H9 (cell line): ENCODE data around the gene LSMEM2. TPM values are rescaled to one million over a fixed set of nuclear protein-coding genes. Genes with fewer than 3 reads are reported as not detected.

Experiments
- DNase-seq: peaks from one replicate; pipeline ENCODE4 v3.0.0-alpha.2; 2017
- H2AFZ ChIP-seq: one replicate; pipeline ENCODE4 v1.6.1; 2013; ENCODE audit warnings: mild to moderate bottlenecking, low read length, control low read depth, moderate library complexity
- H2AK5ac ChIP-seq: 2 replicates; pipeline ENCODE4 v1.6.1; 2013; ENCODE audit warnings: low read length, control low read depth, mixed read lengths; ENCODE audit not compliant: insufficient read length
- H2BK120ac ChIP-seq: one replicate; pipeline ENCODE4 v1.6.1; 2013; ENCODE audit warnings: low read depth, mild to moderate bottlenecking, low read length, control low read depth, inconsistent platforms; ENCODE audit not compliant: poor library complexity, severe bottlenecking
- H2BK12ac ChIP-seq: 2 replicates; pipeline ENCODE4 v1.6.1; 2013; ENCODE audit warnings: low read length, control low read depth, mixed read lengths, low read depth; ENCODE audit not compliant: insufficient read length
- H2BK15ac ChIP-seq: 2 replicates; pipeline ENCODE4 v1.6.1; 2013; ENCODE audit warnings: low read depth, low read length, control low read depth
- H2BK20ac ChIP-seq: one replicate; pipeline ENCODE4 v1.6.1; 2013; ENCODE audit warnings: low read depth, mild to moderate bottlenecking, low read length, control low read depth, inconsistent platforms; ENCODE audit not compliant: poor library complexity, severe bottlenecking
- H2BK5ac ChIP-seq: 2 replicates; pipeline ENCODE4 v1.6.1; 2013; ENCODE audit warnings: low read length, control low read depth, mixed read lengths; ENCODE audit not compliant: insufficient read length
- H3K14ac ChIP-seq: 2 replicates; pipeline ENCODE4 v1.6.1; 2013; ENCODE audit warnings: low read length, control low read depth; ENCODE audit not compliant: insufficient read depth
- H3K18ac ChIP-seq: 2 replicates; pipeline ENCODE4 v1.6.1; 2013; ENCODE audit warnings: low read depth, mild to moderate bottlenecking, mixed read lengths, low read length, control low read depth; ENCODE audit not compliant: insufficient read length
- H3K23ac ChIP-seq: 2 replicates; pipeline ENCODE4 v1.6.1; 2013; ENCODE audit warnings: low read length, control low read depth, mixed read lengths, low read depth; ENCODE audit not compliant: insufficient read length
- H3K23me2 ChIP-seq: 2 replicates; pipeline ENCODE4 v1.6.1; 2013; ENCODE audit warnings: low read depth, mild to moderate bottlenecking, mixed read lengths, low read length, control low read depth; ENCODE audit not compliant: insufficient read length, poor library complexity, severe bottlenecking
- H3K27ac ChIP-seq: 2 replicates; pipeline ENCODE4 v1.5.1; 2013; ENCODE audit warnings: low read length, control low read depth, mixed read lengths, low read depth; ENCODE audit not compliant: insufficient read length
- H3K27me3 ChIP-seq: 2 replicates; pipeline ENCODE4 v1.6.1; 2013; ENCODE audit warnings: low read length, control low read depth, inconsistent platforms; ENCODE audit not compliant: insufficient read depth
- H3K4ac ChIP-seq: 2 replicates; pipeline ENCODE4 v1.6.1; 2013; ENCODE audit warnings: low read depth, mild to moderate bottlenecking, control low read depth, inconsistent platforms, low read length, moderate library complexity
- H3K4me1 ChIP-seq: 2 replicates; pipeline ENCODE4 v1.6.1; 2013; ENCODE audit warnings: low read length, control low read depth, inconsistent platforms; ENCODE audit not compliant: insufficient read depth
- H3K4me2 ChIP-seq: 2 replicates; pipeline ENCODE4 v1.6.1; 2013; ENCODE audit warnings: low read length, control low read depth, mixed read lengths; ENCODE audit not compliant: insufficient read length, insufficient read depth
- H3K56ac ChIP-seq: 2 replicates; pipeline ENCODE4 v1.6.1; 2013; ENCODE audit warnings: low read depth, mild to moderate bottlenecking, mixed read lengths, low read length, control low read depth; ENCODE audit not compliant: insufficient read length
- H3K79me1 ChIP-seq: 2 replicates; pipeline ENCODE4 v1.6.1; 2013; ENCODE audit warnings: low read depth, mild to moderate bottlenecking, moderate library complexity, low read length, control low read depth, inconsistent platforms; ENCODE audit not compliant: insufficient read depth, poor library complexity, severe bottlenecking
- H3K79me2 ChIP-seq: 2 replicates; pipeline ENCODE4 v1.6.1; 2013; ENCODE audit warnings: low read length, control low read depth, inconsistent platforms; ENCODE audit not compliant: insufficient read depth
- H3K9ac ChIP-seq: 2 replicates; pipeline ENCODE4 v1.6.1; 2013; ENCODE audit warnings: low read length, control low read depth, mixed read lengths; ENCODE audit not compliant: insufficient read length; ENCODE audit errors: extremely low read depth
- H3K9me3 ChIP-seq: one replicate; pipeline ENCODE4 v1.6.1; 2013; ENCODE audit warnings: low read depth, low read length, inconsistent platforms; ENCODE audit not compliant: control insufficient read depth
- H3T11ph ChIP-seq: one replicate; pipeline ENCODE4 v1.6.1; 2013; ENCODE audit warnings: mild to moderate bottlenecking, low read length, control low read depth, inconsistent platforms
- H4K20me1 ChIP-seq: one replicate; pipeline ENCODE4 v1.6.1; 2013; ENCODE audit not compliant: control insufficient read depth, insufficient read length, insufficient read depth
- H4K5ac ChIP-seq: 2 replicates; pipeline ENCODE4 v1.6.1; 2013; ENCODE audit warnings: low read depth, mild to moderate bottlenecking, mixed read lengths, low read length, control low read depth; ENCODE audit not compliant: insufficient read length
- H4K8ac ChIP-seq: replicated peaks from 2 replicates; pipeline ENCODE4 v1.6.1; 2013; ENCODE audit warnings: low read length, control low read depth, mixed read lengths, low read depth; ENCODE audit not compliant: insufficient read length
- H4K91ac ChIP-seq: 2 replicates; pipeline ENCODE4 v1.6.1; 2013; ENCODE audit warnings: low read depth, mild to moderate bottlenecking, moderate library complexity, mixed read lengths, low read length, control low read depth; ENCODE audit not compliant: insufficient read length
- H3K27ac Mint-ChIP-seq, 3 experiments: 2 replicates in 2 of 3; 3 replicates in 1 of 3; pipeline ENCODE4 v1.8.0; 2020 to 2021; ENCODE audit warnings: mixed read lengths in 3 of 3, mild to moderate bottlenecking in 1 of 3, moderate library complexity in 1 of 3
- H3K27me3 Mint-ChIP-seq: 2 replicates; pipeline ENCODE4 v1.8.0; 2021; ENCODE audit warnings: low read depth, mild to moderate bottlenecking, moderate library complexity, mixed read lengths
- H3K36me3 Mint-ChIP-seq, 3 experiments: 2 replicates in 2 of 3; 3 replicates in 1 of 3; pipeline ENCODE4 v1.8.0; 2020 to 2021; ENCODE audit warnings: low read depth in 3 of 3, mixed read lengths in 3 of 3; ENCODE audit not compliant: insufficient read depth in 1 of 3
- H3K4me1 Mint-ChIP-seq, 2 experiments: 2 replicates each; pipeline ENCODE4 v1.8.0; 2020; ENCODE audit warnings: mixed read lengths in 2 of 2
- H3K4me3 Mint-ChIP-seq, 2 experiments: 2 replicates in 1 of 2; 3 replicates in 1 of 2; pipeline ENCODE4 v1.8.0; 2020 to 2021; ENCODE audit warnings: mild to moderate bottlenecking in 2 of 2, mixed read lengths in 2 of 2, moderate library complexity in 1 of 2
- H3K9me3 Mint-ChIP-seq, 2 experiments: 2 replicates in 1 of 2; 3 replicates in 1 of 2; pipeline ENCODE4 v1.8.0; 2020; ENCODE audit warnings: mild to moderate bottlenecking in 2 of 2, mixed read lengths in 2 of 2, moderate library complexity in 1 of 2
- CTCF ChIP-seq: fragments of 200-600 bp; sonication (generic); conservative IDR thresholded peaks from 3 replicates; pipeline ENCODE4 v1.8.0; 2021; ENCODE audit warnings: antibody characterized with exemption, mild to moderate bottlenecking
- WGBS: extraction: QIAGEN DNeasy Blood & Tissue Kit; methylation state at CpG from one replicate; pipeline ENCODE4 v1.1.7; 2013; ENCODE audit warnings: missing lambda C conversion rate, low lambda C conversion rate, mixed read lengths; ENCODE audit not compliant: insufficient read length; ENCODE audit errors: extremely low coverage; 5-methylcytosine and 5-hydroxymethylcytosine counted together
- total RNA-seq: library from RNA; stranded (reverse); gene quantifications from 2 replicates; pipeline ENCODE4 v1.2.1, GENCODE V29; 2021

Gene LSMEM2
- total RNA-seq, 1 experiment from 2014 or later, result 0.50 TPM

GRCh38 chr3:50322386-50323091, 43.7 kb downstream of the LSMEM2 start, which contains the start of gene HYAL2:
TSS of gene HYAL2 (minus strand) at chr3:50322745. CDS start at chr3:50320489, 2,256 bp downstream.
- Histone ChIP-seq H2BK5ac (no peak within 1 kb of the TSS), H2BK120ac (no peak within 1 kb of the TSS), H3K4me1 (peaks cover 6% of the 10 kb centered on the region; the same call in 1 of the 2 replicates), H3K18ac (peak within 1 kb of the TSS; percentile 41), H2BK12ac (no peak within 1 kb of the TSS), H4K8ac (no peak within 1 kb of the TSS), H3K4ac (no peak within 1 kb of the TSS), H2AFZ (no peak within 1 kb of the TSS), H3K9me3 (no peaks in the 10 kb centered on the region), H3K79me2 (peaks cover 8% of the 10 kb centered on the region; the same call in 1 of the 2 replicates), H3T11ph (no peak within 1 kb of the TSS), H3K56ac (no peak within 1 kb of the TSS), H3K4me2 (peak within 1 kb of the TSS; percentile 37), H3K27me3 (no peaks in the 10 kb centered on the region), H2BK15ac (no peak within 1 kb of the TSS), H2BK20ac (no peak within 1 kb of the TSS), H3K23ac (no peak within 1 kb of the TSS), H3K9ac (peak within 1 kb of the TSS; percentile 87), H2AK5ac (no peak within 1 kb of the TSS), H4K20me1 (no peaks in the 10 kb centered on the region), H3K27ac (no peak within 1 kb of the TSS), H3K79me1 (peaks cover 4% of the 10 kb centered on the region), H4K5ac (no peak within 1 kb of the TSS), H3K14ac (peak within 1 kb of the TSS; percentile 36; the same call in 1 of the 2 replicates), H3K23me2 (peaks cover 19% of the 10 kb centered on the region), H4K91ac (no peak within 1 kb of the TSS)
- Mint-ChIP-seq H3K4me1 (peaks cover 22 to 50% of the 10 kb centered on the region in 2 experiments), H3K36me3 (peaks cover 31 to 49% (median 37%) of the 10 kb centered on the region in 3 experiments), H3K27me3 (no peaks in the 10 kb centered on the region), H3K27ac (peak within 1 kb of the TSS; percentile 98 to 100 (median 99)), H3K9me3 (no peaks in the 10 kb centered on the region), H3K4me3 (peak within 1 kb of the TSS; percentile 85 to 90)
- peak; percentile 67 for DNase-seq
- no peak for TF ChIP-seq CTCF
- no CpG with 5 or more reads among the region's 31 CpGs for WGBS
